Stimulated activated CD8-positive, alpha-beta memory T cell treated with anti-CD3 and anti-CD28 coated beads, Interleukin-12 subunit alpha, Interleukin-12 subunit beta, amount 100 ng/mL, for 1 hour (primary cell): Measurements from ENCODE around the gene STUM.

Experiments used
- DNase-seq: peaks from one replicate; pipeline ENCODE4 v3.0.0-alpha.2; 2020; ENCODE audit warnings: low read depth

The STUM gene

DNA sequence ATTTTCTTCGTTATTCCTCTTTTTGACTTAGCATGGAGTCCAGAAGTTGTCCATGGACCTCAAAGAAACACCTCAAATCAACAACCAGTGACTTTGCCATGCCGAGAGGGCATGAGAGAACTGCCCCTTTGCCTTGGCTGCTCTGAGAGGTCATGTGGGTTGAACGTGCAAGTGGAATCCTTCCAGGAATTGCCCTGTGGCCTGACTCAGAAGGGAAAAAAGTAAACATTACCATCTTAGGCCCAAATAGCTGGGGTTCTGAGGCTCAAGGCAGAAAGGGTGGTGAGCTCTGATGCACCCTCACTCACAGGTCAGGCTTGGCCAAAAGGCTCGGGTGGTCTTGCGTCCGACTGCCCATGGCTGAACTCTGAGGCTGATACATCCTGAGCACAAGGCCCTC, 15.1 kb downstream of the STUM start:
- no peak for DNase-seq

DNA sequence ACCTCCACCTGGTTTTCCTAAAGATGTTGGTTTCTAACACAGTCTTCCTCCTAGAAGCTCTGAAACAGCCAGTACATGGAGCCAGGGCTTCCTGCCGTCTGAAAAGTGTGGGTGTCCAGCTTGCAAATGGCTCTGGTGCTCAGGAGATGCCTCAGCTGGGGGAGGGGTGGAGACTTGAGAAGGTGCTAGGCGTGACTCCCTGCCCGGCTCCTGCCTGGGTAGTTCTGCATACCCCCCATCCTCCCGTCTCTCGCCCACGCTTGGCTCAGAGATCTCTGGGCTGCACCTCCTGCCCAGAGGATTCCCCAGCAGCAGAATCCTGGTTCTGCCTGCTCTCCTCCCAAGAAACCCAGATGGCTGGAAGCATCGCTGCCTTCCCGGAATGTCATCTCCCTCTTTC, 16.9 kb downstream of the STUM start:
- no peak for DNase-seq

DNA sequence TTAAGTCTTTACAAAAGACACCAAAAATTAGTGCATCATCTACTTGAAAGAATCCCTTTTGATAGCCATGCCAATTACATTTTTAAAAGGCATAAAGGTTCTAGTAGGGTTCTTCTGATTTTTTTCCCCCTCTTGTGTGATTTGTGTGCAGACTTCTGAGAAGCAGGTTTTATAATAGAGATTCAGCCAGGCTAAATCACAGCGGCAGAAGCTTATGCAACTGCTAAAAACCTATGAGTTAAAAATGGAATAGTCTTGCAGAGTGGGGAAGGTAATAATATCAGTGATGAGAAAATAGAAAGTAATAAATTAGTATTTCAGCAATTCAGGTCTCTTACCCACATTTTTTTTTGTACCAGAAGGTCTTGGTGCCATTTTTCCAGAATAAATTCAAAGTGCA, 17.7 kb downstream of the STUM start:
- DNase-seq = no peak

DNA sequence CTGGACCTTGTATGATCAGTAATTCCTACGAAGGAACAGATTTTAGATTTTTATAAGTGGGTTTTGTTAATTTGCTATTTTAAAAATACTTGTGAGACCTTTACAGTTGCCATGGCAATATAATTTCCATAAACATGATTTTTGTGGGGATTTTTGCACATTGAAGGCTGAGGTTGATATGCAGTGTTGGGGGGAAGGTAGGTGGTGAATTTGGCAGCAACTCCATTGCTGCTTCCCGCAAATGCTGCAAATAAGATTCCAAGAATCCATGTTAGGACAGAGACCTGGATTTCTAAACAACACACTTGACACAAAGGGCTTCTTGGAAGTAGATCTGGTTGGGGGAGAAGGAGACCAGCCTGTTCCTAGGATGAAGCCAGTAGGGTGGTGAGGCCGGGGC, 18.2 kb downstream of the STUM start:
- no peak for DNase-seq

DNA sequence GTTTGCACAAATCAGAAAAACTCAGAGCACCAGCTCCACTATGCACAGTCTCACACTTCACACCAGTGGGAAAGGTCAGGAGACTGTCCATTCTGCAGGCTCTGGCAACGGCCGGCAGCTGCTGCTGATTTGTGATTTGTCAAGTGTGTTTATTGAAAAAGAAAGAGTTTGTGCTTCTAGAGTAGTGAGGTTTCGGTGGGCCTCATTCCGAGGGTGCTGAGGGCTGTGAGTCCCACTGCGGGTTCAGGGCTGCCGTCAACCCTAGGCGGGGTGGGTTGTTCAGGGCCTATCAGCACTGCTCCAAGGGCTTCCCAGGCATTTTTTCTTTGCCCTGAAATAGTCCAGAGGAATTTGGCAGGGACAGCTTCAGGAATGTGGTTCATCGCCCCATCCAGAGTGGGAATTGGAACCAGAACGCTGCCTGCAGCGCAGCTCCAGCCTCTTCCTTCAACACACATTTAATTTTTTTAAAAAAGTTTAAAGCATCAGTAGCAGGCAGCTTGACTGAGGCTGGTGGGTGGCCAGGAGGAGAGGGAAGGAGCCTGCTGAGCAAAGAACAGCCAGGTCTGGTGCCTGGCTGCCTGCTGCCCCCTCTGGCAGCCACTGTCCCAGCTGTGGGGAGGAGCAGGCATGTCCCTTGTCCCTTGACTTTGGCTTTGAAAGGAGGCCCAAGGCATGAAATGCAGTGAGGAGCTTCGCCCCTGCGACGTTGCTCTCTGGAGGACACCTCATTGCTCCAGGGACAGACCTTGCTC, 19.7 kb downstream of the STUM start:
- no peak for DNase-seq

DNA sequence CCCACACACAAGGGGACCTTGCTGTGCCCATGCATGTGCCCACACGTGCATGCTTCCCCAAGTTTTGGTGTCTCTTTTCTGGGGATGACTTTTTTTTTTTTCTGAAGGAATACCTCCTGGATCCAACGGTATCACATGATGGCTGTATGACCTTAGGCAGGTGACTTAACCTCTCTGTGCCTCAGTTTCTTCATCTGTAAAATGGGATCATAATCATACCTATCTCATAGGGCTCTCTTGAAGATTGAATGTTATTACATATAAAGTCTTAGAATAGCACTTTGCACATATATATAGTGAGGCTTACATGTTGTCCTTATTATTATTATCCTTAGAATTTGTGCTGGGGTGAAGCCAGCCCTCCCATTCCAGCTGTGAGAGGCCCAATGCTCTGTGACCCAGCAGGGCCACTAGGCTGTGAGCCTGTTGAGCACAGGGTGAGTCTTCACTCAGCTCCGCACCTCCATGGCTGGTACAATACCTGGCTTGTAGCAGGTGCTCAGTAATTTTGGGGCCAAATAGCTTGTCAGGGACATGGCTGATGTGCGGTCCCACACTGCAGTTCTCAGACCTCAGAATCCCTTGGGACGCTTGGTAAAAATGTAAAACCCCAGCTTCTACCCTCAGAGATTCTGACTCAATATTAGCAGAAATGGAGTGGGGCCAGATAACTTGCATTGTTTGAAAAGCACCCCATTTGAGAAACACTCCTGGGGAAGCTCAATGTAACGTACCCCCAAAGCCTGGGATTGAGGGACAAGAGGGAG, 20.6 kb downstream of the STUM start:
- no peak for DNase-seq

DNA sequence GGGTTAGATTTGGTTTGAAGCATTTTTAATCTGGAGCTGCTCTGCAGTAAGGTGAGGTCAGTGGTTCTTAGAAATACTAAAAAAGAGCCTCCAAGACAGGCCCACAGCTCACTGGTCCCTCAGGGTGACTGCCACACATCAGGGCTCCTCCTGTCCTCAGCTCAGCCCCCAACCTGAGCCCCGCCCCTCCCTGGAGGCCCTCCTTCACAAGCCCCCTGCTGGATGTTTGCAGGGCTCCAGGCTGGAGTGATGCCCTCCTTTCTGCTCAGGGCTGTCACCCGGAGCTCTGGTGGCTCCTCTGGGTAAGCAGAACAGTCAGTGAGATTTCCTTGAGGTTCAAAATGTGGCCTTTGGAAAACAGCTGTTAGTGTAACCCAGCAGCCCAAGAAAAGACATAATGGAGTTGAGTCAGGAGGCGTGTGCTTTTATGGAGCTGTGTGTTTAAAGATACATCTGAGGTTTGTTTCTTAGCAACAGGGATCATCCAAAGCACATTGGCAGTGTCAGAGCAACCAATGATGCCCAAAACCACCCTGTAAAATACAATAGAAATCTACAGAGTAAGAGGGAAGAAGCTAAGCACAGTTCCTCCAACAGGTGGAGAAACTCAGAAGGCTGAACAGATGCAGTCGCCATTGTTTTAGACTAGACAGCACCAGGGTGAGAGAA, 21.4 kb downstream of the STUM start:
- no peak for DNase-seq

DNA sequence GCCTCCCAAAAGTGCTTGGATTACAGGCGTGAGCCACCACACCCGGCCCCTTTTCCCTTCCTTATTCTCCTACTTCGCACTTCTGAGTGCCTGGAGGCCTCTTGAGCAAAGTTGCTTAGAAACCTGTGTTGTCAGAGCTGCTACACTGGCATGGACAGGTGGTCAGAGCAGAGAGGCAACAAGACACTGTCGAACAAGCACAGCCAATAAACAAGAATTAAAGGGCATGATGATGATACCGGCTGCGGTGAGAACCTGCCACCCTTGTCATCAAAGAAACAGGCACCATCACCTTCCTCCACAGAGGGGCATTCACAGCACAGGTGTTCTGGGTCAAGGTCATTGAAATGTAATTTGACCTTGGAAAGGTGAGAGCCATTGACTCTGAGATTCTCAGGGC, 23.3 kb downstream of the STUM start:
- DNase-seq = no peak

DNA sequence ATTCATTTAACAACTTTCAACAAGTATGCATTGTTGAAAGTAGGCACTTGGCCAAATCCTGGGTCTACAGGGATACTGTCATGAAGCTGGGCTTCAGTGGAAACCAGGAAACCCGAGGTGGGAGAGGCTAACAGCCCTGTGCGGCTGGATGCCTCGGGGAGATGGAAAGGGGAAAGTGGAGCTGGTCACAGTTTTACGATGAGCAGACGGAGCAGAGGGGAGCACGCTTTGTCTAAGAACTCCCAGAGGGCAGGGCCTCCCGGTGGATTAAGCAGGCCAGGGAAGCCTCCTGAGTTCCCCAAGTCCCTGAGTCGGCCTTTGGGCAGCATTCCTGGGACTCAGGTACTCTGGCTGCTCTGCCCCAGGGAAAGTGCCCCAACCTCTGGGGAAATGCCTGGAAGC, 23.8 kb downstream of the STUM start:
- no peak for DNase-seq

DNA sequence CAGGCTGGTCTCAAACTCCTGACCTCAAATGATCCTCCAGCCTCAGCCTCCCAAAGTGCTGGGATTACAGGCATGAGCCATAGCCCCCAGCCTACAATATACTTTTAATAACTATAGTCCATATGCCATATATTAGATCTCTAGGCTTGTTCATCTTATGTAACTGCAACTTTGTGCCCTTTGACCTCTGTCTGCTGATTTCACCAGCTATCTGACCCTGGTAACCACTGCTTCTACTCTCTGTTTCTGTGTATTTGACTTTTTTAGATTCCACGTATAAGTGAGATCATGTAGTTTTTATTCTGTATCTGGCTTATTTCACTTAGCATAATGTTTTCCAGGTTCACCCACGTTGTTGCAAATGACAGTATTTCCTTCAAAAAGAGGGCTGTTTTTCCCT, 25.5 kb downstream of the STUM start:
- no peak for DNase-seq

DNA sequence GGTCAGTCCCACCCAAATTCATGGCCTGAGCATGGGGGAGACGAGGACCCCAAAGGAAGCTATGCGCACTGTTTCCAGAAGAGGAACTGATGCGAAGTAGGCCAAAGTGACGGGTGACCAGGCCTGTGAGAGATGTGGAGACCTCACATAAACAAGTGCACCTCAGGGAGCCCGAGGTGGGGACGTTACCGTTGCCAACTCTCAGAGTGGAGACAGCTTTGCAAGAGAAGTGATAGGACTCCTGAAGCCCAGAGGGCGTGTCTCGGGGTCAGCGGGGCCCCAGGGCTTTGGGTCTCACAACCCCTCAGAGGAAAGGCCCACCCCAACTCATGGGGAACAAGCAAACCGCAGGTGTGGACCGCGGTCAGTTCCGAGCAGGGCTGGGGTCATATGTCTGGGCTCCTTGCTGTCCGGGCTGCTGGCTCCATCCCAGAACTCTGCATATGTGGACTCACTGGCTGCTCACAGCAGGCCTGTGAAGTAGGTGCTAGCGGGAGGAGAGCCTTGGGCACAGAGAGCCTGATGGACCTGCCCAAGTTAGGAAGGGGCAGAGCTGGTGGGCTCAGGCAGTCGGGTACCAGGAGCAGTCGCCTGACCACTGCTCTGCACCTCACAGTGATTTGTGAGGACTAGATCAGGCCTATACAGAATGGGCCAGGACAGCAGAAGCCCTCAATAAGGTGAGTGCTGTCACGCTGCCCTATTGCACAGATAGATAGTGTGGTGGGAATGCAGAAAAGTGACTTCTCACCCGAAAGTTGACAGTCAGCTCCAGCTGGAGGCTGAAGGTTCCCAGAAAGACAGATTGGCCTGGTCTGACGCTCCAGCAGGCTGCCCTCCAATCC, 26.2 kb downstream of the STUM start:
- DNase-seq = no peak

DNA sequence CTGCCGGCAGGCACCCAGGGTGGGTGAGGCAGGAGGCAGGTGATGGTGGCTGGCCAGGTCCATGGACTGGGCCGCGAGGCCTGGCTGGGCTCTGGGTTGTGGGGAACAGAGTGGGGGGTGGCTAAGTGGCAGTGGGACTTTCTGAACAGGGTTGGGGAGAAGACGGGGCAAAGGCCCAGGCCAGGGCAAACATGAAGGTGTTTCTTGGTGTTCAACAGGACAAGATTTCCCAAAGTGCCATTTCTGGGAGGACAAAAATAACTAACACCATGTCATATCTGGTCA, 26.8 kb downstream of the STUM start:
- no peak for DNase-seq

DNA sequence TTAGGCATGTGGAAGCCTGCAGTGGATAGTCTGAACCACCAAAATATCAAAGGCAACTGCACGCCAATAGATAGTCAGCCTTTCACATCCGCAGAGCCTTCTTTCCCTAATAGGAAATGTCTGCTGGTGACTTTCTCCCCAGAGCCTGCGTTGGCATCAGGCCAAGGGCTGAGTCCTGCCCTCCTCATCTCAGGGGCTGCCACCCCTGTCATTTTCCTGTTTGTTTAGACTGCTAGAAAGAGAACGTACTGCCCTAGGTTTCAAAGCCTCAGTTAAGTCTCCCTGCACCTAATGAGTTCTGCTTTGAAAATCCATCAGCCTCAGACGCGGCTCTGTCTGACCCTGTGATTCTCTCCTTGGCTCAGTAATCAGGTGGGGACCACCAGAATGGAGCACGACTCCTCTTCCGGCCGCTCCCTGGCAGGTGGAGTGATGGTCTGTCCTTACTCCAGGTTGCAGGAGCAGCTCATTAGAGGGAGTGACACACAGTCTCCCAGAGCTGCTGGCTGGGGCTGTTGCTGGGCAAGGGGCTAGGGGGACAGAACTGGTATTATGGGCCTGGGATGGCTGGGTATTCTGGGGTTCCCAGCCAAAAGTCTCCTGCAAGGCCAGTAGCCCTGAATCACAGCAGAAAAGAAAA, 27.3 kb downstream of the STUM start:
- no peak for DNase-seq

DNA sequence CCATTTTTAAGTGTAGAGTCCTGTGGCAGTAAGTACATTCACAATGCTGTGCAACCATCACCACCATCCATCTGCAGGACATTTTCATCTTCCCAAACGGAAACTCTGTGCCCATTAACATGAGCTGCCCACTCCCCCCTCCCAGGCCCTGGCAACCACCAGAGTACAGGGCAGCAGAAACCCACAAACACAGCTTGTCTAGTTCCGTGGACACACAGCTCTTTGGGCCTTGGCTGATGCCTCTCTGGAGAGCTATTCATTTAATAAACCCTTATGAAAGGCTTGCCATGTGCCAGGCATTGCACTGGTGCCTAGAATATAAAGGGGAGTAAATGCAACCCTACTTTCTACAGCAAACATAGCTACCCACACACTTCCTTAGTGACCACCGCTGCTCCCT, 28.0 kb downstream of the STUM start:
- DNase-seq = no peak

DNA sequence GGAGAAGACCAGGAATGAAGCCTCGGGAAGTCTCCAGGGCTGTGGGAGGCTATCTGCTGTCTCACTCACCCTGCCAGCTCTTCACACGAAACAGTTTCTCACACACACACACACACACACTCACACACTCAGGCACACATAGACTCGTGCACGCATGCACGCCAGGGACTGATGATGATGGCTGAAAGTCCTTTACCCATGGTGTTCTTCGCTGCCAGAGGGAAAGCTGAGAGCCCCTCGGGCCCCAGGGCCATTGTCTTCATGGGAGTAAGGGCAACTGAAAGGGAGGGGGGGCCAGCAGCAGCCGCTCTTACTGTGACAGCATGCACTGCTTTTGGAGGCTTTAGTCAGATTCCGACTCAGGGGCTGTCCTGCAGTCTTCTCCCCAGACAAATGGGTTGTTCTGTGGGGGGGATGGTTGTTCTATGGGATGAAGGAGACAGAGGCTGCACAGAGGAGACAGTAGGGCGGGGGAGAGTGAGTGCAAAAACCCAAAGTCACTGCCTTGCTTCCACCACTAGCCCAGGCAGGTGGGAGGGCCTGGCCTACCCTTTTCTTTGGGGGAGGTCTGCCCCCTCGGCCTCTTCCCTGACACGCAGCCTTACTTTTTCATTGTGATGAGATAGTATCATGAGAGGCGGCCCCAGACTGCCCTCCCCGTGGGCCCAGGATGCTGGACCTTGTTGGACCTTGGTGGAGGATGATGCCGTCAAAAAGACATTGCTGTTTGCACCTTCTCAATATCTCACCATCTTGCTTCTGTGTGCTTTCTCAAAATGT, 29.0 kb downstream of the STUM start:
- no peak for DNase-seq

DNA sequence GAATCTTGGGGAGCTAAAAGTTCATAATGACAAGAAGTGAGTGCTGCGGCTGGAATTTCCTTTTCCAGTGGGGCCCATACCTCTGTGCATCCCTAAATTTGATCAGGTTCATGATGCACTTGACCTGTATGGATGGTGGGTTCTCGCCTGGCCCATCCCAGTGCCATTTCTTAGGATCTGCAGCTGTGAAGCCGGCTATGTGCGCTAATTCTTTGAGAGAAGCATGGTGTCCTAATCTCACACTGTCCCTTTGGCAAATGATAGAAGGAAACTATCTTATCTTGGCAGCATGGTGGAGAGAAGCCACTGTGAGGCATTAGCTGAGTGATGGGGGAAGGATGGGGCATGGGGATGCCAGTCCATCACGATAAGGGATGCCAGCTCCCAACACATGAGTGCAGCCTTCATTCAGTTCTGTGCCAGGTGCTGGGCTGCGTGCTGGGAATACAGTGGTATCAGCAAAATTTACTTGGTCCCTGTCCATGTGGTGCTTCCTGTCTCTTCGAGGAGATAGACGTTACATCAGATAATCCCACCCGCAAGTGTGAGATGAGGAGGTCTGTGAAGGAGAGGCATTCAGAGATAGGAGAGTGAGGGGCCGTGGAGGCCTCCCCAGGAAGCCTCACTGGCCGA, 30.5 kb downstream of the STUM start:
- DNase-seq = no peak

DNA sequence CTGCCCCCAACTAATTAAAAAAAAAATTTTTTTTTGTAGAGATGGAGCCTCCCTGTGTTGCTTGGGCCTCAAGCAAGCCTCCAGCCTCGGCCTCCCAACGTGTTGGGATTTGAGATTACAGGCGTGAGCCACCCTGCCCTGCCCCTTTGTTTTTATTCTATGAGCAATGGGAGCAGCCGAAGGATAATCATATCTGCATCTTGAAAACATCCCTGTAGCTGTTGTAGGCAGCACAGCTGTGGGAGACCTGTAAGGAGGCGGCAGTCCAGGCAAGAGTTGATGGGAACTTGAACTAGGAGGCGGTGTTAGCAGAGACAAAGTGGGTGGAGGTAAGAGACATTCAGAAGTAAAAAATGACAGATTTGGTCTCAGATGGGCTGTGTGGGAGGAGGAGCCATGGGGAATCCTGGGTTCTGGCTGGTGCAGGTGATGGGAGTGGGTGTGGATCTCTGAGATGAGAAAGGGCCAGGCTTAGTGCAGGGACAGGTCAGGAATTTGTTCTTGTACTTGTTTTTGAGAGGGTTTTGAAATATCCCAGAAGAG, 31.3 kb downstream of the STUM start:
- DNase-seq = no peak

DNA sequence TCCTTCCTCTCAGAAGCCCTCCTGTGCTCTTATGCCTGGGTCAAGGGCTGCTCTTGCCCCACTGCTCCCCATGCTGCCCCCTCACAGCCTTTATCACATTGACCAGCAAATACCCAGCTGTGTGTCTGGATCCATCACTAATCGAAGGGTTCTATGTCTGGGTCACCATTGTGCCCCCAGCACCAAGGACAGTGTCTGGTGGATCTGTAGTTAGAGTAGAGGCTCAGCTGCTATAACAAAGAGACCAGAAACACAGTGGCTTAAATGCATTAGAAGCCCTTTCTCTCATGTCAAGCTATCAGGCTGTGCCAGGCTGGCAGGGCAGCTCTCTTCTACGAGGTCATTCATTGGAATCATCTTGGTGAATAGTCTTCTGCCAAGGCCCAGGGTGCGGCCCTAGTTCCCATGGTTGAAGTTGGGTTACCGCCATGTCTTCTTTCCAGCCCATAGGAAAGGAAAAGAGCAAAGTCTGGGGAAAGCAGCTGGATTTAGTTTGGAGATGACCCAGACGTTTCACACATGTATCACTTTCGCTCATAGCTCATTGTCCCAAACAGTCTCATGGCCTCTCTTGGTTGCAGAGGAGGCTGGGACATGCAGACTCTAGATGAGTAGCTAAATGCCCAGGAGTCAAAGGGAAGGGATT, 32.2 kb downstream of the STUM start:
- no peak for DNase-seq

DNA sequence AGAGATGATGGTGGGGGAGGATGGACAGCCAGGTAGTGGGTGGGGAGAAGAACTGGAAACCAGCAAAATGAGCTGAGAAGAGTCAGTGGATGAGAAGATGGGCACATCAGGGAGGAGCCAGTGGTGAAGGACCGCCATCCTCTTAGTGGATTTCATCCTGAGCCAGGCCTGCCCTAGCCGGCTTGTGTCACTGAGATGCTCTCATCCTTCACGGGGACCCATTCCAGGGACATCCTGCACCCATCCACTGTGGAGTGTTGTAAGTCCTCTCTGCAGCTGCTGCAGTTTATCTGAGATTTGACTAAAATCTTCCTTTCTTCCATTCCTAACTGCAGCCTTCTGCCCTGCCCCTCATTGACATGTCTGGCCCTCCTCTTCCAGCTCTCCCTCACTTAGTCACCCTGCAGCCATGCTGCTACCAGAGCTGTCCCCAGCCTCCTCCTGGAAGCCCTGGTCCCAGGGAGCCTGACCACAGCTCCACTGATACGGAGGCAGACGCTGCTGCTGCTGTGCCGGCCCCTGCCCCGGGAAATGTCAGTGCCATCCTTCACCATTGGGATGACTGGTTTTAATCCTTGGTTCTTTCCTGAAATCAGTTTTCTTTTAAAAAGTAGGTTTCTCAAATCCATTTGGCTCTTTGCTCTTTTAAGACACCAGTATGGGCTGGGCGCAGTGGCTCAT, 33.2 kb downstream of the STUM start:
- no peak for DNase-seq
